Stomach (tissue), 9 donors: ENCODE data around the gene PSMD3. TPM values are rescaled to one million over a fixed set of nuclear protein-coding genes. Genes with fewer than 3 reads are reported as not detected.

Experiments used
- DNase-seq, 2 donors: peaks; one replicate each; pipeline versions ENCODE4 v3.0.0 to v3.0.0-alpha.2; 2013 to 2019
- H3K27ac ChIP-seq, 5 donors: fragments of 200-600 bp in 4 of 5; sonication (generic) in 4 of 5; one replicate each; pipeline ENCODE4 v1.5.1; 2013 to 2019; ENCODE audit warnings: mild to moderate bottlenecking in 1 of 5, moderate library complexity in 1 of 5
- H3K27me3 ChIP-seq, 3 donors: fragments of 200-600 bp; sonication (generic); one replicate each; pipeline ENCODE4 v1.5.1; 2017 to 2019; ENCODE audit warnings: mixed run types in 1 of 3
- H3K36me3 ChIP-seq, 4 donors: fragments of 200-600 bp; sonication (generic); 1 replicate in 3 of 4; 2 replicates in 1 of 4; pipeline ENCODE4 v1.5.1; 2016 to 2019
- H3K4me1 ChIP-seq, 4 donors: fragments of 200-600 bp; sonication (generic); one replicate each; pipeline ENCODE4 v1.5.1; 2016 to 2019
- H3K4me3 ChIP-seq, 4 donors: fragments of 200-600 bp; sonication (generic) in 3 of 4; one replicate each; pipeline ENCODE4 v1.5.1; 2016 to 2019; ENCODE audit warnings: mild to moderate bottlenecking in 1 of 4
- H3K9me3 ChIP-seq, 4 donors: fragments of 200-600 bp; sonication (generic); one replicate each; pipeline ENCODE4 v1.5.1; 2016 to 2019
- EP300 ChIP-seq: sonication (generic); formaldehyde crosslinking; IDR thresholded peaks from one replicate; pipeline ENCODE4 v1.6.1; 2017; ENCODE audit warnings: antibody characterized with exemption
- POLR2A ChIP-seq, 4 donors: fragments of 450-650 bp; IDR thresholded peaks; one replicate each; pipeline ENCODE4 v1.6.1; 2016; ENCODE audit warnings: antibody characterized with exemption in 4 of 4, control low read depth in 2 of 4, mild to moderate bottlenecking in 1 of 4, moderate library complexity in 1 of 4
- POLR2AphosphoS5 ChIP-seq, 3 donors: sonication (generic); formaldehyde crosslinking; IDR thresholded peaks; one replicate each; pipeline ENCODE4 v1.6.1; 2016; ENCODE audit warnings: antibody characterized with exemption in 3 of 3
- WGBS, 5 donors: extraction: QIAGEN DNeasy Blood & Tissue Kit in 3 of 5; methylation state at CpG; one replicate each; pipeline versions ENCODE4 v1.1.5 to v1.1.7; 2013 to 2018; 5-methylcytosine and 5-hydroxymethylcytosine counted together
- intact Hi-C: fragments of 100-400 bp; cut with DNase I; formaldehyde crosslinking; loops from one replicate; pipeline ENCODE4 v1.15.1; 2023; ENCODE audit warnings: low total_unique reads
- polyA plus RNA-seq, 3 donors: library from polyadenylated mRNA; stranded (reverse); fragments of 200-250 nt; gene quantifications; one replicate each; pipeline ENCODE4 v1.2.3, GENCODE V29; 2013
- total RNA-seq, 5 donors: library from RNA; depleted of rRNA; stranded (reverse); fragments of >200 nt; gene quantifications; one replicate each; pipeline versions ENCODE4 v1.1.0 to v1.2.3, GENCODE V29; 2014 to 2016
- TF ChIP-seq, protein P1 (sequence below), 7 experiments: fragments of 450-650 bp in 4 of 7; fragments of 200-600 bp in 3 of 7; sonication (generic) in 3 of 7; IDR thresholded peaks; one replicate each; pipeline ENCODE4 v1.5.1; 2016 to 2019; ENCODE audit warnings: antibody characterized with exemption in 7 of 7, control low read depth in 2 of 7, mild to moderate bottlenecking in 1 of 7
- donor health status: healthy with polysubstance abuse.
- donor health status: Bipolar disorder and iron deficiency.
- donor health status: healthy.

PSMD3 gene
- total and polyA plus RNA-seq, 8 donors = 13.4 to 140 (median 47.3) TPM

GRCh38 chr17:40025991-40026815 lies 45.6 kb downstream of the PSMD3 start:
- H3K36me3 ChIP-seq = peaks cover 64 to 93% (median 86%) of the 10 kb centered on the region in 4 donors
- intact Hi-C loops = loop anchor here (10.0 kb wide), 1 partner anchor 59 kb away; no protein-coding TSS in a partner anchor
- H3K4me1 ChIP-seq = peaks cover 45 to 58% (median 52%) of the 10 kb centered on the region in 4 donors
- DNase-seq = no peak
- H3K27ac ChIP-seq = peak overlapping the region in 1 of 5 donors; percentile 44
- WGBS, 5 donors = 62 to 69% (median 66%) methylated on average over 21 to 22 of the region's 22 CpGs
- H3K27me3 ChIP-seq = no peaks in the 10 kb centered on the region
- H3K4me3 ChIP-seq = no peak overlapping the region
- no peaks in the 10 kb centered on the region for H3K9me3 ChIP-seq
- TF ChIP-seq EP300 (no peak), POLR2A (IDR thresholded peaks at IDR 0.05) (no peak)
- TF ChIP-seq, protein P1, sequence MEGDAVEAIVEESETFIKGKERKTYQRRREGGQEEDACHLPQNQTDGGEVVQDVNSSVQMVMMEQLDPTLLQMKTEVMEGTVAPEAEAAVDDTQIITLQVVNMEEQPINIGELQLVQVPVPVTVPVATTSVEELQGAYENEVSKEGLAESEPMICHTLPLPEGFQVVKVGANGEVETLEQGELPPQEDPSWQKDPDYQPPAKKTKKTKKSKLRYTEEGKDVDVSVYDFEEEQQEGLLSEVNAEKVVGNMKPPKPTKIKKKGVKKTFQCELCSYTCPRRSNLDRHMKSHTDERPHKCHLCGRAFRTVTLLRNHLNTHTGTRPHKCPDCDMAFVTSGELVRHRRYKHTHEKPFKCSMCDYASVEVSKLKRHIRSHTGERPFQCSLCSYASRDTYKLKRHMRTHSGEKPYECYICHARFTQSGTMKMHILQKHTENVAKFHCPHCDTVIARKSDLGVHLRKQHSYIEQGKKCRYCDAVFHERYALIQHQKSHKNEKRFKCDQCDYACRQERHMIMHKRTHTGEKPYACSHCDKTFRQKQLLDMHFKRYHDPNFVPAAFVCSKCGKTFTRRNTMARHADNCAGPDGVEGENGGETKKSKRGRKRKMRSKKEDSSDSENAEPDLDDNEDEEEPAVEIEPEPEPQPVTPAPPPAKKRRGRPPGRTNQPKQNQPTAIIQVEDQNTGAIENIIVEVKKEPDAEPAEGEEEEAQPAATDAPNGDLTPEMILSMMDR (IDR thresholded peaks at IDR 0.05) = no peak

- no peaks in the 10 kb centered on the region for H3K9me3 ChIP-seq
- no peak overlapping the region for H3K4me3 ChIP-seq
- intact Hi-C loops = loop anchor here (10.0 kb wide), 1 partner anchor 58 kb away; no protein-coding TSS in a partner anchor
- peak; percentile 86 to 95 for DNase-seq
- peaks cover 44 to 58% (median 52%) of the 10 kb centered on the region in 4 donors for H3K4me1 ChIP-seq
- TF ChIP-seq EP300 (no peak), POLR2A (IDR thresholded peaks at IDR 0.05) (no peak), POLR2AphosphoS5 (IDR thresholded peaks at IDR 0.05) (peak in 1 of 3 donors; percentile 59)
- TF ChIP-seq, protein P1 (IDR thresholded peaks at IDR 0.05) = peak in 5 of 7 experiments; percentile 80 to 96 (median 93)
- peaks cover 62 to 93% (median 86%) of the 10 kb centered on the region in 4 donors for H3K36me3 ChIP-seq
- no peaks in the 10 kb centered on the region for H3K27me3 ChIP-seq
- 22 to 30% (median 27%) methylated on average over 24 to 33 of the region's 33 CpGs for WGBS, 5 donors
- H3K27ac ChIP-seq = peak overlapping the region in 2 of 5 donors; percentile 32 to 44
Observed at GRCh38 chr17:40026816-40027613, 46.4 kb downstream of the PSMD3 start.

GRCh38 chr17:40027614-40028012 lies 47.0 kb downstream of the PSMD3 start:
- no peak for DNase-seq
- Histone ChIP-seq H3K4me3 (no peak overlapping the region), H3K27ac (peak overlapping the region in 1 of 5 donors; percentile 44), H3K27me3 (no peaks in the 10 kb centered on the region), H3K4me1 (peaks cover 40 to 57% (median 50%) of the 10 kb centered on the region in 4 donors), H3K36me3 (peaks cover 57 to 92% (median 86%) of the 10 kb centered on the region in 4 donors), H3K9me3 (no peaks in the 10 kb centered on the region)
- intact Hi-C loops = loop anchor here (10.0 kb wide), 1 partner anchor 57 kb away; no protein-coding TSS in a partner anchor
- TF ChIP-seq POLR2AphosphoS5 (IDR thresholded peaks at IDR 0.05) (no peak), EP300 (no peak), POLR2A (IDR thresholded peaks at IDR 0.05) (no peak)
- TF ChIP-seq, protein P1 (IDR thresholded peaks at IDR 0.05) = no peak
- 78 to 84% (median 80%) methylated on average over 5 of the region's 5 CpGs for WGBS, 5 donors

- no peak for DNase-seq
- WGBS, 5 donors = 87 to 93% (median 92%) methylated on average over 13 of the region's 13 CpGs
- intact Hi-C loops = loop anchor here (10.0 kb wide), 1 partner anchor 56 kb away; no protein-coding TSS in a partner anchor
- Histone ChIP-seq H3K27me3 (no peaks in the 10 kb centered on the region), H3K4me3 (no peak overlapping the region), H3K27ac (no peak overlapping the region), H3K36me3 (peaks cover 61 to 93% (median 88%) of the 10 kb centered on the region in 4 donors), H3K4me1 (peaks cover 33 to 53% (median 46%) of the 10 kb centered on the region in 4 donors), H3K9me3 (no peaks in the 10 kb centered on the region)
- no peak for TF ChIP-seq POLR2A (IDR thresholded peaks at IDR 0.05)
- no peak for TF ChIP-seq EP300
- no peak for TF ChIP-seq POLR2AphosphoS5 (IDR thresholded peaks at IDR 0.05)
- TF ChIP-seq, protein P1 (IDR thresholded peaks at IDR 0.05) = no peak
Observed at GRCh38 chr17:40028595-40028994, 48.0 kb downstream of the PSMD3 start.
